Muscle of back (tissue), 11 donors: ENCODE measurements around the gene IGLON5. TPM values are rescaled to one million over a fixed set of nuclear protein-coding genes. Genes with fewer than 3 reads are reported as not detected.

Source experiments
- DNase-seq, 3 donors: peaks; one replicate each; pipeline versions ENCODE4 v3.0.0 to v3.0.0-alpha.2; 2013
- polyA plus RNA-seq, 10 donors: library from polyadenylated mRNA; unstranded; fragments of 120-200 nt; gene quantifications; one replicate each; pipeline ENCODE4 v1.2.1, GENCODE V29; 2013; ENCODE audit not compliant: insufficient read length in 10 of 10

Gene IGLON5
- polyA plus RNA-seq, 10 donors: 0.09 to 0.51 (median 0.18) TPM

- peak; percentile 47 to 94 (median 73) for DNase-seq
Observed at GRCh38 chr19:51338563-51339312, 27.3 kb downstream of the IGLON5 start.

GRCh38 chr19:51339313-51339686, 27.9 kb downstream of the IGLON5 start:
- no peak for DNase-seq

GRCh38 chr19:51339687-51340656, 28.5 kb downstream of the IGLON5 start:
- DNase-seq: peak; percentile 83 to 94 (median 91)

- no peak for DNase-seq
Observed at GRCh38 chr19:51341066-51341465, 29.6 kb downstream of the IGLON5 start.

GRCh38 chr19:51341976-51342580, 30.6 kb downstream of the IGLON5 start, which contains the start of gene VSIG10L:
VSIG10L (minus strand) TSS chr19:51342139; CDS start chr19:51342124, 15 bp downstream.
- no peak for DNase-seq

- no peak for DNase-seq
Observed at GRCh38 chr19:51342631-51343569, 31.5 kb downstream of the IGLON5 start.

GRCh38 chr19:51345076-51345620, 33.7 kb downstream of the IGLON5 start:
- no peak for DNase-seq

- DNase-seq: no peak
Observed at GRCh38 chr19:51346742-51347141, 35.3 kb downstream of the IGLON5 start.

GRCh38 chr19:51347209-51347928, 35.9 kb downstream of the IGLON5 start:
- no peak for DNase-seq

GRCh38 chr19:51351266-51351990, 40.0 kb downstream of the IGLON5 start:
- no peak for DNase-seq

- no peak for DNase-seq
Observed at GRCh38 chr19:51352783-51353360, 41.4 kb downstream of the IGLON5 start.

- DNase-seq: no peak
Observed at GRCh38 chr19:51354103-51354741, 42.8 kb downstream of the IGLON5 start.

- no peak for DNase-seq
Observed at GRCh38 chr19:51354742-51355148, 43.3 kb downstream of the IGLON5 start.

GRCh38 chr19:51356159-51356801, 44.8 kb downstream of the IGLON5 start:
- no peak for DNase-seq

- DNase-seq: no peak
Observed at GRCh38 chr19:51357952-51358351, 46.5 kb downstream of the IGLON5 start.

GRCh38 chr19:51359294-51359693, 47.9 kb downstream of the IGLON5 start:
- DNase-seq: peak; percentile 36 to 71 (median 63)

- no peak for DNase-seq
Observed at GRCh38 chr19:51361239-51361638, 49.8 kb downstream of the IGLON5 start.
